ENCODE measurements around the gene MIDN. TPM values are rescaled to one million over a fixed set of nuclear protein-coding genes. Genes with fewer than 3 reads are reported as not detected.

The MIDN gene
- total RNA-seq, 1 experiment from 2014 or later: 5.8 TPM

Other genes starting within 250 kb of the MIDN start
- not detected in 2 replicates for gene GRIN3B, start 248.2 kb upstream of the MIDN start, total RNA-seq (2014; rRNA removed; shearing (Covaris generic); ENCODE audit: low replicate concordance)
- 61.5 and 120 TPM in 2 replicates for gene TMEM259, start 227.5 kb upstream of the MIDN start, total RNA-seq (2014; rRNA removed; shearing (Covaris generic); ENCODE audit: low replicate concordance)
- gene RNU6-2, start 227.1 kb upstream of the MIDN start, total RNA-seq (2014; rRNA removed; shearing (Covaris generic); ENCODE audit: low replicate concordance): not detected in 2 replicates
- 78.5 and 93.1 TPM in 2 replicates for gene CNN2, start 222.0 kb upstream of the MIDN start, total RNA-seq (2014; rRNA removed; shearing (Covaris generic); ENCODE audit: low replicate concordance)
- gene ABCA7, start 208.5 kb upstream of the MIDN start, total RNA-seq (2014; rRNA removed; shearing (Covaris generic); ENCODE audit: low replicate concordance): 10.5 and 32.1 TPM in 2 replicates
- gene ARHGAP45, start 181.4 kb upstream of the MIDN start, total RNA-seq (2014; rRNA removed; shearing (Covaris generic); ENCODE audit: low replicate concordance): 17.3 and 36.7 TPM in 2 replicates
- 119 and 180 TPM in 2 replicates for gene POLR2E, start 153.2 kb upstream of the MIDN start, total RNA-seq (2014; rRNA removed; shearing (Covaris generic); ENCODE audit: low replicate concordance)
- gene GPX4, start 144.6 kb upstream of the MIDN start, total RNA-seq (2014; rRNA removed; shearing (Covaris generic); ENCODE audit: low replicate concordance): 693 and 719 TPM in 2 replicates
- 20.1 and 23.7 TPM in 2 replicates for gene SBNO2, start 74.3 kb upstream of the MIDN start, total RNA-seq (2014; rRNA removed; shearing (Covaris generic); ENCODE audit: low replicate concordance)
- gene STK11, start 42.8 kb upstream of the MIDN start, total RNA-seq (2014; rRNA removed; shearing (Covaris generic); ENCODE audit: low replicate concordance): 74.2 and 78.3 TPM in 2 replicates
- gene CBARP, start 10.6 kb upstream of the MIDN start, total RNA-seq (2014; rRNA removed; shearing (Covaris generic); ENCODE audit: low replicate concordance): 0.24 and 1.9 TPM in 2 replicates
- gene ATP5F1D, start 6.8 kb upstream of the MIDN start, total RNA-seq (2014; rRNA removed; shearing (Covaris generic); ENCODE audit: low replicate concordance): 17.9 and 24.9 TPM in 2 replicates
- 51.1 and 84.1 TPM in 2 replicates for gene CIRBP, start 20.7 kb downstream of the MIDN start, total RNA-seq (2014; rRNA removed; shearing (Covaris generic); ENCODE audit: low replicate concordance)
- gene FAM174C, start 26.9 kb downstream of the MIDN start, total RNA-seq (2014; rRNA removed; shearing (Covaris generic); ENCODE audit: low replicate concordance): 24.8 and 29.5 TPM in 2 replicates
- not detected in 2 replicates for gene EFNA2, start 37.3 kb downstream of the MIDN start, total RNA-seq (2014; rRNA removed; shearing (Covaris generic); ENCODE audit: low replicate concordance)
- 43.2 and 58.6 TPM in 2 replicates for gene NDUFS7, start 135.3 kb downstream of the MIDN start, total RNA-seq (2014; rRNA removed; shearing (Covaris generic); ENCODE audit: low replicate concordance)
- gene GAMT, start 153.0 kb downstream of the MIDN start, total RNA-seq (2014; rRNA removed; shearing (Covaris generic); ENCODE audit: low replicate concordance): 25.5 and 68.1 TPM in 2 replicates
- 80.1 and 97.4 TPM in 2 replicates for gene DAZAP1, start 159.0 kb downstream of the MIDN start, total RNA-seq (2014; rRNA removed; shearing (Covaris generic); ENCODE audit: low replicate concordance)
- 347 and 450 TPM in 2 replicates for gene RPS15, start 189.8 kb downstream of the MIDN start, total RNA-seq (2014; rRNA removed; shearing (Covaris generic); ENCODE audit: low replicate concordance)
- gene APC2, start 201.5 kb downstream of the MIDN start, total RNA-seq (2014; rRNA removed; shearing (Covaris generic); ENCODE audit: low replicate concordance): not detected in 2 replicates
- 28.0 and 29.1 TPM in 2 replicates for gene C19orf25, start 230.6 kb downstream of the MIDN start, total RNA-seq (2014; rRNA removed; shearing (Covaris generic); ENCODE audit: low replicate concordance)
- gene PCSK4, start 241.8 kb downstream of the MIDN start, total RNA-seq (2014; rRNA removed; shearing (Covaris generic); ENCODE audit: low replicate concordance): 2.1 and 3.0 TPM in 2 replicates
- 4.1 and 7.4 TPM in 2 replicates for gene REEP6, start 242.6 kb downstream of the MIDN start, total RNA-seq (2014; rRNA removed; shearing (Covaris generic); ENCODE audit: low replicate concordance)

All from Caki2 (cell line).